Adipose tissue (tissue), 3 donors: ENCODE results near the gene KRTAP10-7. TPM values are rescaled to one million over a fixed set of nuclear protein-coding genes. Genes with fewer than 3 reads are reported as not detected.
"Not testable (repeated sequence)": the region's sequence is repeated elsewhere in the genome, so short reads cannot be mapped to it uniquely, and the experiment has no call there.

Source experiments
- H3K27ac ChIP-seq: one replicate; pipeline ENCODE4 v1.5.1; 2013; ENCODE audit warnings: low read depth, low read length
- WGBS, 3 donors: extraction: QIAGEN DNeasy Blood & Tissue Kit; methylation state at CpG; one replicate each; pipeline ENCODE4 v1.1.7; 2013; 5-methylcytosine and 5-hydroxymethylcytosine counted together
- polyA plus RNA-seq, 3 donors: library from polyadenylated mRNA; stranded (reverse); fragments of 200-250 nt; gene quantifications; one replicate each; pipeline ENCODE4 v1.2.3, GENCODE V29; 2013
- donor health status: healthy with polysubstance abuse.
- donor health status: Bipolar disorder and iron deficiency.
- donor health status: healthy.

The KRTAP10-7 gene
- polyA plus RNA-seq, 3 donors, result not detected

DNA sequence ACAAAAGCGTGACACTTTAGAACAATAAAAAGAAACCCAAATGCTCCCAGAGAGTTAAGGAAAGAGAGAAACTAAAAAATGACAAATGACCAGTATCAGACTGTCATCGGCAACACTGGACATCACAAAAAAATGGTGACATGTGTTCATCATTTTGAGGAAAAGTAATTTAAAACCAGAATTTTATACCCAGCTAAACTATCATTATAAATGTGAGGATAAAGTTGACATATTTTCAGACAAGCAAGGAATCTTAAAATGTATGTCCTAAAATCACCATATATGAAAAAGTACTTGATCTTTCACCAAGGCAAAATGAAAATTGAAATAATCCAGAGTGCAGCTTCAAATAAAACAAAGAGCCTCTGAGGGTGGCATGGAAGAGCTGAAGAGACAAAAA, 44.5 kb downstream of the KRTAP10-7 start:
- 42 to 48% (median 46%) methylated on average over 2 of the region's 2 CpGs for WGBS, 3 donors

GRCh38 chr21:44646366-44647221, 46.2 kb downstream of the KRTAP10-7 start, which contains the start of gene KRTAP10-11:
Gene KRTAP10-11 (plus strand): TSS chr21:44646414. CDS start chr21:44646459, 45 bp downstream.
- H3K27ac ChIP-seq, result not testable (repeated sequence)
- 68 to 76% (median 75%) methylated on average over 21 of the region's 21 CpGs for WGBS, 3 donors

More for the DNA sequence above, 44.5 kb downstream of the KRTAP10-7 start:
- H3K27ac ChIP-seq, result no peak overlapping the region

GRCh38 chr21:44647222-44647552, 46.8 kb downstream of the KRTAP10-7 start:
- H3K27ac ChIP-seq, result no peak overlapping the region
- WGBS, 3 donors, result 50 to 60% (median 60%) methylated on average over 8 of the region's 8 CpGs

DNA sequence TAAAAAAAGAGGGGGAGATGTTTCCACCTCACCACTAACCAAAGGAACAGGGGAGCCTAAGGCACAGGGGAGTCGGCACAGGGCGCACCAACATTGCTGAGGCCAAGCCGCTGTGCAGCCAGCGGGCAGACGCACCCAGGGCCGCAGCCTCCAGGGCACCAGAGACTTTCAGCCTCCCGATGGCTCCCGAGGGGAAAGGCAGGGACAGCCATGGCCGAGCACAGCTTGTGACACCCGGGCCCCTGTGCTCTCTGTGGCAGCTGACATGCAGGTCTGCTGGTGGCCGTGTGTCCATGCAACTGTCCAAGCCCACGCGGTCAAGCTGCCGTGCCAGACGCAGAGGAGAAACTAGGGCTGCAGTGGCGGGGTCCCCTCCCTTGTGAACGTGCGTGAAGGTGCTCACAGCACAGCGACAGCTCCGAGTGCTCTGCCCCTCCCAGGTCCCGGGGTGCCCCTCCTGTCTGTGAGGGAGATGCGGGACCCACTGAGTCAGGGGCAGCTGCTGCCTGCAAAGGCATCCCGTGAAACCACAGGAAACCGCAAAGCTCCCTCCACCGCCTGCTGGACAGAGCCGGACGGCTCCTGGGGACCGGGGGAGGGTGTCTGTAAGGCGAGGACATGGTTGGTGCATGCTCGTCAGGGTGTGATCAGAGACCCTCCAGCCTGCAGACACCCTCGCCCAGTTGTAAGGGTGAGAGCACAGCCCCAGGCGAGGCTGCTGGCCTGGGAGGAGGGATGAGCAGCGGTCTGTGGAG, 48.3 kb downstream of the KRTAP10-7 start:
- WGBS, 3 donors, result 69 to 76% (median 74%) methylated on average over 26 to 33 of the region's 33 CpGs
- H3K27ac ChIP-seq, result no peak overlapping the region

DNA sequence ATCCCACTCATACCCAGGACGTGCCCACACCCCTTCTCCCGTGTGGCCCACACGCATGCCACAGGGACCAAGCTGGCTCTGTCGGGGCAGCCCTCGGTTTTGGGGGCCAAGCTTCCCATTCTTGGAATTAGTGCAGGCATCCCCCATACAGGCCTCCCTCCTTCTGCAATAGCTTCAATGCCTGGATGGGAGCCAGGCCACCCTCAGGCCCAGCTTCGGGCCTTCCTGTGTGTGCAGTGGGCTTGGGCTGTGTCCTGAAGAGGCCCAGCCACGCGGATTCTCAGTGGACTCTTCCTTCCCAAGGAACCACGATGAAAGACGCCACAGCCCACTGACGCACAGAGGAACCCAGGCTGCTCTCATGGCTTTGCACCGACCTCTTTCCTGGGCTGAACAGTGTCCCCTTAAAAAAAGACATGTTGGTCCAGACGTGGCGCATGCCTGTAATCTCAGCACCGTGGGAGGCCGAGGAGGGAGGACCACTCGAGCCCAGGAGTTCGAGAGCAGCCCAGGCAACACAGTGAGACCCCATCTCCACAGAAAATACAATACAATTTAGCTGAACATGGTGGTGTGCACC, 49.2 kb downstream of the KRTAP10-7 start:
- H3K27ac ChIP-seq, result no peak overlapping the region
- WGBS, 3 donors, result 74 to 82% (median 79%) methylated on average over 18 of the region's 18 CpGs

DNA sequence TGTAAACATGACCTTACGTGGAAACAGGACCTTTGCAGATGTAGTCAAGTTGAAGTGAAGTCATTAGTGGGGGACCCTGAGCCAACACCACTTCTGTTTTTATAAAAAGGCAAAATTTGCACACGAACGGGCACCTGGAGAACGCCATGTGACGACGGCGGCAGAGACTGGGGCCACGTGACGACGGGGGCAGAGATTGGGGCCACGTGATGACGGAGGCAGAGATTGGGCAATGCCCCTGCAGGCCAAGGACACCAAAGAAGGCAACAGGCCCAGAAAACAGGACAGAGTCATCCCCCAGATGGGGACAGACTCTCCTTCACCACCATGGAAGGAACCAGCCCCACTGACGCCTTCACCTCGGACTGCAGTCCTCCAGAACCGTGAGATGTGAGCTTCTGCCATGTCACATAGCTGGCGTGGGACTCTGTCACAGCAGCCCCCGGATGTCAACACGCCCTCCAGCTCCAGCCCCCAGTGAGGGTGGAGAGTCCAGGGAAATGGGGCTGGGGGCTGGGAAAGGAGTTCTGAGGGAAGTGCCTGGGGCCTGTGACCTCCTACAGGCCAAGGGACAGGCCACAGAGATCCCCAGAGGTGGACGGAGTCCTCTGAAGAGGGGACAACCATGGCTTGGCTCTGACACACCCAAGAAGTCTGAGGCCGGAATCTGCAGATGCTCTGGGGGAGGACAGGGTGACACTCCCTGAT, 50.0 kb downstream of the KRTAP10-7 start:
- H3K27ac ChIP-seq, result no peak overlapping the region
- 76 to 90% (median 89%) methylated on average over 19 to 20 of the region's 20 CpGs for WGBS, 3 donors

DNA sequence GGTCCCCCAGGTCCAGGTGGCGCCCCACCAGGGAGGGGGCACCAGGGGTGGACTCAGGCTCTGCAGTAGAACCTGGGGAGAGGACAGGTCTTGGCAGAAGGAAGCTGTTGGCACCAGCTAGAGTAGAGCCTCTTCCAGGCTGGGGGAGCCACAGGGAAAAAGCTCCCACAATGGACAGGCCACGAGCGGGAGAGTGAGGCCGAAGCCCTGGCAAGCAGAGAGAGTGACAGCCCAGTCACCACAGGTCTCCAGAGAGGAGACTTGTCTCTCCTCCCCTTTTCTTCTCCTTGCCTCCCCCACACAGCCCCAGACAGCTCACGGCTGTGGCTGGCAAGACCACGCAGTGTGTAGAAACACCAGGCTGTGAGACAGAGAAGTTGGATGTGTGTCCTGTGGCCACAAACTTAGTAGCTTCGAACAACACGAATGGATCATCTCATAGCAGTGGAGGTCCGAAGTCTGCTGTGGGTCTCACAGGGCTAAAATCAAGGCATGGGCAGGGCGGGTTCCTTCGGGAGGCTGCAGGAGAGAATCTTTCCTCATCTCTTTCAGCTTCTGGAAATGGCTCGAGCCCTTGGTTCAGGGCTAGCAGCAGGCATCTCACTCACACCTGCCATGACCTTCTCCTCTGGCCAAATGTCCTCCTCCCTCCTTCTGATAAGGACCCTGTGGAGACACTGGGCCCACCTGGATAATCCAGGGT, 50.7 kb downstream of the KRTAP10-7 start:
- H3K27ac ChIP-seq, result no peak overlapping the region
- WGBS, 3 donors, result 88 to 90% (median 89%) methylated on average over 12 of the region's 12 CpGs

Other genes starting within 250 kb of the KRTAP10-7 start
- gene TRPM2, start 247.0 kb upstream of the KRTAP10-7 start, polyA plus RNA-seq, result 1 to 10 TPM in 2 of 3 donors, under 1 TPM in 1; 0.72 to 4.2 (median 1.9) TPM
- 1 to 10 TPM in 2 of 3 donors, under 1 TPM in 1; 0.81 to 2.4 (median 2.1) TPM for gene LRRC3, start 145.1 kb upstream of the KRTAP10-7 start, polyA plus RNA-seq
- gene KRTAP10-1, start 60.4 kb upstream of the KRTAP10-7 start, polyA plus RNA-seq, result not detected
- gene KRTAP10-2, start 49.1 kb upstream of the KRTAP10-7 start, polyA plus RNA-seq, result under 1 TPM in 1 of 3 donors, not detected in 2; 0.22 TPM
- not detected for gene KRTAP10-3, start 41.8 kb upstream of the KRTAP10-7 start, polyA plus RNA-seq
- not detected for gene KRTAP10-4, start 26.9 kb upstream of the KRTAP10-7 start, polyA plus RNA-seq
- not detected for gene KRTAP10-5, start 20.0 kb upstream of the KRTAP10-7 start, polyA plus RNA-seq
- not detected for gene KRTAP10-6, start 8.1 kb upstream of the KRTAP10-7 start, polyA plus RNA-seq
- gene KRTAP10-8, start 11.5 kb downstream of the KRTAP10-7 start, polyA plus RNA-seq, result not detected
- gene KRTAP10-9, start 26.5 kb downstream of the KRTAP10-7 start, polyA plus RNA-seq, result not detected
- gene KRTAP10-10, start 36.8 kb downstream of the KRTAP10-7 start, polyA plus RNA-seq, result not detected
- not detected for gene KRTAP10-11, start 45.8 kb downstream of the KRTAP10-7 start, polyA plus RNA-seq
- gene KRTAP12-4, start 54.1 kb downstream of the KRTAP10-7 start, polyA plus RNA-seq, result not detected
- gene KRTAP12-3, start 57.3 kb downstream of the KRTAP10-7 start, polyA plus RNA-seq, result not detected
- under 1 TPM in 1 of 3 donors, not detected in 2; 0.79 TPM for gene KRTAP12-2, start 66.3 kb downstream of the KRTAP10-7 start, polyA plus RNA-seq
- gene KRTAP12-1, start 81.6 kb downstream of the KRTAP10-7 start, polyA plus RNA-seq, result not detected
- gene KRTAP10-12, start 96.6 kb downstream of the KRTAP10-7 start, polyA plus RNA-seq, result not detected
- gene TSPEAR, start 111.0 kb downstream of the KRTAP10-7 start, polyA plus RNA-seq, result under 1 TPM; 0.07 to 0.56 (median 0.10) TPM
- 10 to 100 TPM; 29.1 to 70.8 (median 41.5) TPM for gene UBE2G2, start 201.2 kb downstream of the KRTAP10-7 start, polyA plus RNA-seq
- gene SUMO3, start 217.5 kb downstream of the KRTAP10-7 start, polyA plus RNA-seq, result 100 to 1,000 TPM in 1 of 3 donors, 10 to 100 TPM in 2; 25.2 to 101 (median 64.5) TPM